ENCODE measurements around the gene TMEM184A. TPM values are rescaled to one million over a fixed set of nuclear protein-coding genes. Genes with fewer than 3 reads are reported as not detected.

Gene TMEM184A
- total and polyA plus RNA-seq, 8 donors, result 3.8 to 99.4 (median 17.2) TPM

- Histone ChIP-seq H3K27ac (peak overlapping the region in 1 of 5 donors; percentile 21), H3K27me3 (no peaks in the 10 kb centered on the region), H3K4me3 (no peak overlapping the region), H3K36me3 (peaks cover 38 to 80% (median 68%) of the 10 kb centered on the region in 4 donors), H3K4me1 (peaks cover 15 to 34% (median 27%) of the 10 kb centered on the region in 4 donors), H3K9me3 (no peaks in the 10 kb centered on the region)
- intact Hi-C loops (cut with DNase I; ENCODE audit: low total_unique reads), result no loop called here
- 77 to 88% (median 79%) methylated on average over 26 to 38 of the region's 38 CpGs for WGBS, 5 donors
- TF ChIP-seq POLR2A (IDR thresholded peaks at IDR 0.05), result no peak
- DNase-seq, result peak in 1 of 2 donors; percentile 21
Measured at GRCh38 chr7:1542841-1543747, 12.9 kb downstream of the TMEM184A start.

- peaks cover 38 to 72% (median 66%) of the 10 kb centered on the region in 4 donors for H3K36me3 ChIP-seq
- H3K9me3 ChIP-seq, result no peaks in the 10 kb centered on the region
- H3K27ac ChIP-seq, result no peak overlapping the region
- H3K4me1 ChIP-seq, result peaks cover 23 to 41% (median 34%) of the 10 kb centered on the region in 4 donors
- no peaks in the 10 kb centered on the region for H3K27me3 ChIP-seq
- no peak for TF ChIP-seq CTCF (IDR thresholded peaks at IDR 0.05)
- no peak for TF ChIP-seq EP300 (IDR thresholded peaks at IDR 0.05)
- TF ChIP-seq POLR2AphosphoS5 (IDR thresholded peaks at IDR 0.05), result no peak
- no peak for TF ChIP-seq POLR2A (IDR thresholded peaks at IDR 0.05)
- no peak overlapping the region for H3K4me3 ChIP-seq
- peak in 1 of 2 donors; percentile 1 for DNase-seq
- WGBS, 5 donors, result 81 to 89% (median 86%) methylated on average over 21 of the region's 21 CpGs
- intact Hi-C loops (cut with DNase I; ENCODE audit: low total_unique reads), result no loop called here
Measured at GRCh38 chr7:1542329-1542728, 13.7 kb downstream of the TMEM184A start.

GRCh38 chr7:1541431-1542162 lies 14.4 kb downstream of the TMEM184A start:
- no peak for TF ChIP-seq POLR2A (IDR thresholded peaks at IDR 0.05)
- intact Hi-C loops (cut with DNase I; ENCODE audit: low total_unique reads), result no loop called here
- Histone ChIP-seq H3K9me3 (no peaks in the 10 kb centered on the region), H3K27me3 (no peaks in the 10 kb centered on the region), H3K4me3 (no peak overlapping the region), H3K36me3 (peaks cover 38 to 65% (median 64%) of the 10 kb centered on the region in 4 donors), H3K4me1 (peaks cover 28 to 46% (median 39%) of the 10 kb centered on the region in 4 donors), H3K27ac (no peak overlapping the region)
- 79 to 86% (median 81%) methylated on average over 19 to 33 of the region's 33 CpGs for WGBS, 5 donors
- DNase-seq, result peak in 1 of 2 donors; percentile 16

GRCh38 chr7:1540776-1541271 lies 15.2 kb downstream of the TMEM184A start:
- peaks cover 38 to 71% (median 69%) of the 10 kb centered on the region in 4 donors for H3K36me3 ChIP-seq
- H3K9me3 ChIP-seq, result no peaks in the 10 kb centered on the region
- H3K4me1 ChIP-seq, result peaks cover 35 to 46% (median 39%) of the 10 kb centered on the region in 4 donors
- no peaks in the 10 kb centered on the region for H3K27me3 ChIP-seq
- peak in 1 of 2 donors; percentile 6 for DNase-seq
- peak overlapping the region in 1 of 5 donors; percentile 2 for H3K27ac ChIP-seq
- TF ChIP-seq CTCF (IDR thresholded peaks at IDR 0.05) (no peak), POLR2A (IDR thresholded peaks at IDR 0.05) (no peak), EP300 (IDR thresholded peaks at IDR 0.05) (no peak), POLR2AphosphoS5 (IDR thresholded peaks at IDR 0.05) (no peak)
- WGBS, 5 donors, result 88 to 94% (median 89%) methylated on average over 24 to 31 of the region's 31 CpGs
- intact Hi-C loops (cut with DNase I; ENCODE audit: low total_unique reads), result no loop called here
- no peak overlapping the region for H3K4me3 ChIP-seq
